ENCODE results near the gene SCLT1.

Gene SCLT1

GRCh38 chr4:128951316-128951715, 142.0 kb downstream of the SCLT1 start:
- DNase-seq (ENCODE audit: low read depth): peak; percentile 29
- TF ChIP-seq CTCF (conservative IDR thresholded peaks at IDR 0.05; ENCODE audit: low read length): no peak
- no peak overlapping the region for H3K4me3 ChIP-seq (ENCODE audit: low read length)

- no peak for TF ChIP-seq CTCF (conservative IDR thresholded peaks at IDR 0.05; ENCODE audit: low read length)
- H3K4me3 ChIP-seq (ENCODE audit: low read length): no peak overlapping the region
- no peak for DNase-seq (ENCODE audit: low read depth)
These were observed 142.5 kb downstream of the SCLT1 start for GRCh38 chr4:128950796-128951195.

GRCh38 chr4:128946916-128947315, 146.4 kb downstream of the SCLT1 start:
- H3K4me3 ChIP-seq (ENCODE audit: low read length): no peak overlapping the region
- no peak for DNase-seq (ENCODE audit: low read depth)
- no peak for TF ChIP-seq CTCF (conservative IDR thresholded peaks at IDR 0.05; ENCODE audit: low read length)

GRCh38 chr4:128942607-128943006, 150.7 kb downstream of the SCLT1 start:
- peak; percentile 18 for DNase-seq (ENCODE audit: low read depth)
- no peak for TF ChIP-seq CTCF (conservative IDR thresholded peaks at IDR 0.05; ENCODE audit: low read length)
- no peak overlapping the region for H3K4me3 ChIP-seq (ENCODE audit: low read length)

- TF ChIP-seq CTCF (conservative IDR thresholded peaks at IDR 0.05; ENCODE audit: low read length): no peak
- H3K4me3 ChIP-seq (ENCODE audit: low read length): no peak overlapping the region
- no peak for DNase-seq (ENCODE audit: low read depth)
These were observed 152.4 kb downstream of the SCLT1 start for GRCh38 chr4:128940971-128941370.

GRCh38 chr4:128930051-128930450, 163.3 kb downstream of the SCLT1 start:
- TF ChIP-seq CTCF (conservative IDR thresholded peaks at IDR 0.05; ENCODE audit: low read length): no peak
- H3K4me3 ChIP-seq (ENCODE audit: low read length): no peak overlapping the region
- no peak for DNase-seq (ENCODE audit: low read depth)

GRCh38 chr4:128924951-128925350, 168.4 kb downstream of the SCLT1 start:
- no peak for DNase-seq (ENCODE audit: low read depth)
- H3K4me3 ChIP-seq (ENCODE audit: low read length): no peak overlapping the region
- no peak for TF ChIP-seq CTCF (conservative IDR thresholded peaks at IDR 0.05; ENCODE audit: low read length)

Data from AG10803 (cell line).